NCI-H146 treated with DMSO at 0.1 percent for 48 hours (cell line): ENCODE measurements around the gene VAV2.

ENCODE experiments used
- DNase-seq: peaks from one replicate; lab custom pipeline; 2025; ENCODE audit not compliant: unreplicated experiment; lab: John Stamatoyannopoulos, UW

VAV2 gene

GRCh38 chr9:133861692-133862091, 130.4 kb downstream of the VAV2 start:
- no peak for DNase-seq

GRCh38 chr9:133861086-133861485, 131.0 kb downstream of the VAV2 start:
- DNase-seq, result no peak

GRCh38 chr9:133858771-133859170, 133.4 kb downstream of the VAV2 start:
- no peak for DNase-seq

GRCh38 chr9:133857639-133858038, 134.5 kb downstream of the VAV2 start:
- DNase-seq, result no peak

GRCh38 chr9:133856798-133857197, 135.3 kb downstream of the VAV2 start:
- no peak for DNase-seq

- no peak for DNase-seq
Observed at GRCh38 chr9:133855802-133856521, 136.2 kb downstream of the VAV2 start.

- DNase-seq, result no peak
Observed at GRCh38 chr9:133855371-133855770, 136.8 kb downstream of the VAV2 start.

GRCh38 chr9:133854765-133855164, 137.4 kb downstream of the VAV2 start:
- peak; percentile 69 for DNase-seq

GRCh38 chr9:133854048-133854447, 138.1 kb downstream of the VAV2 start:
- no peak for DNase-seq

- no peak for DNase-seq
Observed at GRCh38 chr9:133853331-133853730, 138.8 kb downstream of the VAV2 start.

- no peak for DNase-seq
Observed at GRCh38 chr9:133852431-133852830, 139.7 kb downstream of the VAV2 start.

GRCh38 chr9:133851693-133852092, 140.4 kb downstream of the VAV2 start:
- no peak for DNase-seq

- no peak for DNase-seq
Observed at GRCh38 chr9:133850937-133851336, 141.2 kb downstream of the VAV2 start.

GRCh38 chr9:133850161-133850560, 142.0 kb downstream of the VAV2 start:
- no peak for DNase-seq

GRCh38 chr9:133849110-133849670, 142.9 kb downstream of the VAV2 start:
- no peak for DNase-seq

- DNase-seq, result no peak
Observed at GRCh38 chr9:133848471-133849109, 143.5 kb downstream of the VAV2 start.

GRCh38 chr9:133846483-133847090, 145.5 kb downstream of the VAV2 start:
- no peak for DNase-seq

GRCh38 chr9:133845440-133845839, 146.7 kb downstream of the VAV2 start:
- DNase-seq, result no peak

GRCh38 chr9:133844881-133845410, 147.2 kb downstream of the VAV2 start:
- DNase-seq, result no peak

GRCh38 chr9:133844398-133844784, 147.7 kb downstream of the VAV2 start:
- no peak for DNase-seq

- no peak for DNase-seq
Observed at GRCh38 chr9:133843751-133844397, 148.2 kb downstream of the VAV2 start.
